Sigmoid colon (tissue), 4 donors: Measurements from ENCODE around the gene PDK2.

Experiments
- CTCF ChIP-seq, 4 experiments: fragments of 450-650 bp in 3 of 4; fragments of 200-600 bp in 1 of 4; IDR thresholded peaks; one replicate each; pipeline ENCODE4 v1.5.1; 2016 to 2019; ENCODE audit warnings: antibody characterized with exemption in 4 of 4, mild to moderate bottlenecking in 3 of 4, moderate library complexity in 2 of 4
- POLR2AphosphoS5 ChIP-seq, 4 donors: sonication (generic); formaldehyde crosslinking; IDR thresholded peaks; one replicate each; pipeline ENCODE4 v1.6.1; 2017; ENCODE audit warnings: antibody characterized with exemption in 4 of 4

DNA sequence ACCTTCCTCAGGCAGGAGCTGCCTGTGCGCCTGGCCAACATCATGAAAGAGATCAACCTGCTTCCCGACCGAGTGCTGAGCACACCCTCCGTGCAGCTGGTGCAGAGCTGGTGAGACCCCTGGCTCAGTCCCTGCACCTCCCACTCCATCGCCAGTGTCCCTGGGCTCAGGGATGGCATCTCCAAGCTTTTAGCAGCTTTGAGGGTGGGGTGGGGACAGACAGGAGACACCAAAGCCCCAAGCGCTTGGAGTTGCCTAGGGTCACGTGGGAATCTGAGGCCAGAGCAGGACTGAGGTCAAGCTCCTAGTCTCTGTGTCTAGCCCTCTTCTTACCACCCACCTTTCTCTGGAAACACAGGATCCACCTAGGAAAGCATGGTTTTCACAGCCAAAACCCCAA is 2.3 kb downstream of the PDK2 start:
- TF ChIP-seq POLR2AphosphoS5 (IDR thresholded peaks at IDR 0.05) (no peak), CTCF (IDR thresholded peaks at IDR 0.05) (no peak)
